H1 (cell line): Measurements from ENCODE around the gene SH3PXD2B. TPM values are rescaled to one million over a fixed set of nuclear protein-coding genes. Genes with fewer than 3 reads are reported as not detected.

Source experiments
- CTCF ChIA-PET: fragments of 300-600 bp; sonication (Branson Sonifier 250); formaldehyde crosslinking; loops from one replicate; lab custom pipeline; 2021; ENCODE audit not compliant: partially characterized antibody; lab: Charles Lee
- POLR2A ChIA-PET: fragments of 300-600 bp; sonication (Branson Sonifier 250); formaldehyde crosslinking; loops from one replicate; lab custom pipeline; 2021; ENCODE audit warnings: inconsistent platforms; ENCODE audit not compliant: partially characterized antibody; lab: Charles Lee
- DNase-seq, 2 experiments: peaks; one replicate each; pipeline versions ENCODE4 v3.0.0 to v3.0.0-alpha.2; 2010 to 2022; ENCODE audit warnings: low spot score in 2 of 2, low read depth in 1 of 2, mixed read lengths in 1 of 2
- FAIRE-seq: peaks from 2 replicates; lab custom pipeline; 2011; peaks lifted over from hg19 to GRCh38; lab: Jason Lieb, UNC
- H2AFZ ChIP-seq: 2 replicates; pipeline ENCODE4 v1.8.1; 2012; ENCODE audit warnings: low read length, inconsistent platforms
- H2AK5ac ChIP-seq: 2 replicates; pipeline ENCODE4 v1.6.1; 2013; ENCODE audit warnings: low read depth, low read length
- H2BK120ac ChIP-seq: replicated peaks from 2 replicates; pipeline ENCODE3; 2013; ENCODE audit warnings: low read depth, low read length, inconsistent platforms
- H2BK12ac ChIP-seq: 2 replicates; pipeline ENCODE4 v1.6.1; 2013; ENCODE audit warnings: low read depth, low read length
- H2BK15ac ChIP-seq: 2 replicates; pipeline ENCODE4 v1.6.1; 2013; ENCODE audit warnings: low read length
- H2BK20ac ChIP-seq: 2 replicates; pipeline ENCODE4 v1.6.1; 2013; ENCODE audit warnings: low read length
- H2BK5ac ChIP-seq: 2 replicates; pipeline ENCODE4 v1.6.1; 2013; ENCODE audit warnings: low read depth, low read length
- H3K14ac ChIP-seq: 2 replicates; pipeline ENCODE4 v1.6.1; 2013; ENCODE audit warnings: inconsistent platforms; ENCODE audit not compliant: insufficient read length
- H3K18ac ChIP-seq: 2 replicates; pipeline ENCODE4 v1.6.1; 2013; ENCODE audit warnings: low read length; ENCODE audit errors: extremely low read depth
- H3K23ac ChIP-seq: 2 replicates; pipeline ENCODE4 v1.6.1; 2013; ENCODE audit warnings: inconsistent platforms; ENCODE audit not compliant: insufficient read length
- H3K23me2 ChIP-seq: 2 replicates; pipeline ENCODE4 v1.6.1; 2013; ENCODE audit warnings: low read depth, low read length
- H3K27ac ChIP-seq: 2 replicates; pipeline ENCODE4 v1.6.1; 2011; ENCODE audit warnings: low read depth, low read length, inconsistent platforms
- H3K27me3 ChIP-seq, 4 experiments: replicated peaks in 1 of 4; 1 replicate in 1 of 4; 2 replicates in 3 of 4; pipeline versions ENCODE4 v1.6.1 to v1.8.1; 2011 to 2013; ENCODE audit warnings: low read length in 3 of 4, mild to moderate bottlenecking in 3 of 4, inconsistent platforms in 2 of 4, mixed read lengths in 2 of 4, moderate library complexity in 1 of 4; ENCODE audit not compliant: control insufficient read depth in 3 of 4, insufficient read depth in 3 of 4; ENCODE audit errors: extremely low read depth in 1 of 4
- H3K36me3 ChIP-seq, 4 experiments: 2 replicates each; pipeline versions ENCODE4 v1.6.1 to v1.8.1; 2011 to 2013; ENCODE audit warnings: mild to moderate bottlenecking in 4 of 4, low read length in 3 of 4, moderate library complexity in 2 of 4, control low read depth in 1 of 4, inconsistent platforms in 1 of 4; ENCODE audit not compliant: insufficient read depth in 4 of 4, control insufficient read depth in 2 of 4
- H3K4ac ChIP-seq: replicated peaks from 2 replicates; pipeline ENCODE3; 2013; ENCODE audit warnings: low read length, low read depth, mixed read lengths, inconsistent platforms; ENCODE audit not compliant: insufficient read length
- H3K4me1 ChIP-seq, 4 experiments: replicated peaks in 1 of 4; 1 replicate in 1 of 4; 2 replicates in 3 of 4; pipeline versions ENCODE4 v1.6.1 to v1.8.1; 2011 to 2013; ENCODE audit warnings: low read length in 3 of 4, inconsistent platforms in 2 of 4, mixed read lengths in 1 of 4; ENCODE audit not compliant: insufficient read depth in 4 of 4, control insufficient read depth in 3 of 4
- H3K4me2 ChIP-seq, 2 experiments: 2 replicates each; pipeline versions ENCODE4 v1.6.1 to v1.8.1; 2011 to 2013; ENCODE audit warnings: low read depth in 2 of 2, low read length in 2 of 2, control low read depth in 1 of 2, inconsistent platforms in 1 of 2, mild to moderate bottlenecking in 1 of 2; ENCODE audit not compliant: insufficient read depth in 1 of 2
- H3K4me3 ChIP-seq, 4 experiments: fragments of 200-600, 300-600 bp in 1 of 4; sonication (generic), shearing (Covaris generic), sonication (Bioruptor Twin) in 1 of 4; 2 replicates each; pipeline versions ENCODE4 v1.5.1 to v1.8.1; 2011 to 2016; ENCODE audit warnings: low read length in 4 of 4, low read depth in 3 of 4, control low read depth in 2 of 4, inconsistent platforms in 2 of 4, mild to moderate bottlenecking in 2 of 4, mixed read lengths in 1 of 4, moderate library complexity in 1 of 4; ENCODE audit not compliant: insufficient read depth in 2 of 4; ENCODE audit errors: extremely low read depth in 1 of 4
- H3K56ac ChIP-seq: replicated peaks from 2 replicates; pipeline ENCODE3; 2013; ENCODE audit warnings: low read depth, mild to moderate bottlenecking, mixed read lengths, low read length, inconsistent platforms; ENCODE audit not compliant: insufficient read length
- H3K79me1 ChIP-seq: 2 replicates; pipeline ENCODE4 v1.6.1; 2013; ENCODE audit warnings: low read depth, low read length, control low read depth
- H3K79me2 ChIP-seq, 2 experiments: 2 replicates each; pipeline versions ENCODE4 v1.6.1 to v1.8.1; 2012 to 2013; ENCODE audit warnings: low read length in 2 of 2, mild to moderate bottlenecking in 2 of 2, inconsistent platforms in 1 of 2; ENCODE audit not compliant: insufficient read depth in 2 of 2, control insufficient read depth in 1 of 2
- H3K9ac ChIP-seq, 4 experiments: replicated peaks in 1 of 4; 1 replicate in 1 of 4; 2 replicates in 3 of 4; pipeline versions ENCODE4 v1.6.1 to v1.8.1; 2011 to 2013; ENCODE audit warnings: low read depth in 3 of 4, low read length in 3 of 4, control low read depth in 2 of 4, mild to moderate bottlenecking in 2 of 4, moderate library complexity in 2 of 4, inconsistent platforms in 1 of 4; ENCODE audit errors: extremely low read depth in 1 of 4
- H3K9me3 ChIP-seq, 2 experiments: 2 replicates each; pipeline versions ENCODE4 v1.6.1 to v1.8.1; 2012 to 2013; ENCODE audit warnings: mild to moderate bottlenecking in 2 of 2, moderate library complexity in 2 of 2, control low read depth in 1 of 2, inconsistent platforms in 1 of 2, low read depth in 1 of 2, low read length in 1 of 2, mixed read lengths in 1 of 2; ENCODE audit not compliant: insufficient read depth in 2 of 2
- H4K20me1 ChIP-seq, 2 experiments: replicated peaks in 1 of 2; 2 replicates each; pipeline versions ENCODE3 to v1.8.1; 2011 to 2013; ENCODE audit warnings: inconsistent platforms in 2 of 2, low read length in 2 of 2, mild to moderate bottlenecking in 1 of 2; ENCODE audit not compliant: insufficient read depth in 2 of 2, control insufficient read depth in 1 of 2
- H4K5ac ChIP-seq: 2 replicates; pipeline ENCODE4 v1.6.1; 2013; ENCODE audit warnings: low read length, low read depth, mixed read lengths, inconsistent platforms; ENCODE audit not compliant: insufficient read length
- H4K8ac ChIP-seq: 2 replicates; pipeline ENCODE4 v1.8.0; 2013; ENCODE audit warnings: mild to moderate bottlenecking, moderate library complexity, low read length, inconsistent platforms; ENCODE audit not compliant: insufficient read depth; ENCODE audit errors: extremely low read depth
- H4K91ac ChIP-seq: replicated peaks from 2 replicates; pipeline ENCODE3; 2013; ENCODE audit warnings: low read length, mixed read lengths, inconsistent platforms; ENCODE audit not compliant: insufficient read length
- CBX8 ChIP-seq: fragments of 300-800, 300-1000 bp; sonication (generic); IDR thresholded peaks from 2 replicates; pipeline ENCODE4 v1.7.1; 2016; ENCODE audit warnings: low read depth, low read length, borderline replicate concordance
- CREB1 ChIP-seq: IDR thresholded peaks from 2 replicates; pipeline ENCODE4 v1.6.1; 2012; ENCODE audit warnings: inconsistent platforms
- CTCF ChIP-seq, 3 experiments: IDR thresholded peaks; 1 replicate in 2 of 3; 2 replicates in 1 of 3; pipeline versions ENCODE4 v1.5.1 to v1.6.1; 2011; ENCODE audit warnings: low read length in 3 of 3, mild to moderate bottlenecking in 3 of 3, inconsistent platforms in 2 of 3, low read depth in 1 of 3, moderate library complexity in 1 of 3; ENCODE audit not compliant: insufficient read depth in 1 of 3; ENCODE audit errors: control extremely low read depth in 1 of 3
- E2F6 ChIP-seq: IDR thresholded peaks from 2 replicates; pipeline ENCODE4 v1.6.1; 2012; ENCODE audit warnings: inconsistent platforms
- EGR1 ChIP-seq: IDR thresholded peaks from 2 replicates; pipeline ENCODE4 v1.6.1; 2011; ENCODE audit warnings: low read depth, low read length, borderline replicate concordance
- GABPA ChIP-seq: IDR thresholded peaks from 2 replicates; pipeline ENCODE4 v1.6.1; 2011; ENCODE audit warnings: mild to moderate bottlenecking, low read length, moderate library complexity, borderline replicate concordance; ENCODE audit not compliant: insufficient read depth
- KDM4A ChIP-seq: IDR thresholded peaks from one replicate; pipeline ENCODE4 v1.7.1; 2012; ENCODE audit warnings: low read depth, mild to moderate bottlenecking, moderate library complexity, low read length, inconsistent platforms; ENCODE audit not compliant: severe bottlenecking
- RNF2 ChIP-seq: fragments of 200-900, 300-1000 bp; sonication (generic); IDR thresholded peaks from 2 replicates; pipeline ENCODE4 v1.7.1; 2016; ENCODE audit warnings: borderline replicate concordance, low read depth, mild to moderate bottlenecking, antibody characterized with exemption, low read length; ENCODE audit not compliant: poor library complexity, severe bottlenecking; ENCODE audit errors: missing control alignments
- SIX5 ChIP-seq: IDR thresholded peaks from 2 replicates; pipeline ENCODE4 v1.6.1; 2011; ENCODE audit warnings: mild to moderate bottlenecking, low read depth, low read length
- TEAD4 ChIP-seq: IDR thresholded peaks from 2 replicates; pipeline ENCODE4 v1.6.1; 2012; ENCODE audit warnings: low read depth, low read length, inconsistent platforms, mixed read lengths
- ZNF274 ChIP-seq: IDR thresholded peaks from 2 replicates; pipeline ENCODE4 v1.7.0; 2012; ENCODE audit warnings: low read length, borderline replicate concordance; ENCODE audit errors: extremely low read depth
- WGBS, 2 experiments: shearing (Covaris generic) in 1 of 2; methylation state at CpG; one replicate each; pipeline versions ENCODE4 v1.1.6 to v1.1.7; 2013 to 2015; ENCODE audit warnings: low lambda C conversion rate in 2 of 2, mixed read lengths in 2 of 2, inconsistent platforms in 1 of 2, low coverage in 1 of 2, missing lambda C conversion rate in 1 of 2; ENCODE audit not compliant: insufficient replicate concordance in 2 of 2, insufficient coverage in 1 of 2, insufficient read length in 1 of 2; ENCODE audit errors: extremely low coverage in 1 of 2, missing lambda C conversion rate in 1 of 2; 5-methylcytosine and 5-hydroxymethylcytosine counted together
- polyA plus RNA-seq, 7 experiments: library from polyadenylated mRNA; depleted of rRNA in 3 of 7; stranded (reverse) in 5 of 7; unstranded in 2 of 7; fragments of >200 nt in 5 of 7; fragments of 200-250 nt in 2 of 7; gene quantifications; 1 replicate in 5 of 7; 2 replicates in 1 of 7; 4 replicates in 1 of 7; pipeline versions ENCODE4 v1.2.1 to v1.2.3, GENCODE V29; 2011 to 2013; ENCODE audit warnings: missing spikeins in 2 of 7, mixed read lengths in 2 of 7
- total RNA-seq: library from RNA; stranded (reverse); fragmentation: NEBNext Ultra II Directional; extraction: Animal tissue kit (Norgen Biotek cat#: 25700); gene quantifications from 2 replicates; pipeline ENCODE4 v1.2.1, GENCODE V29; 2021

Gene SH3PXD2B
- total and polyA plus RNA-seq, 2 of the 8 experiments (the other 6 are each of a cell fraction or from before 2014, with no cell fraction given) = 32.9 to 72.9 TPM

- no peak overlapping the region for H2BK5ac ChIP-seq
- H3K79me1 ChIP-seq = no peaks in the 10 kb centered on the region; the same call in none of the 2 replicates
- H2BK20ac ChIP-seq = no peak overlapping the region
- H2BK12ac ChIP-seq = no peak overlapping the region
- peaks cover 5% of the 10 kb centered on the region in 2 experiments for H4K20me1 ChIP-seq
- 92% methylated on average over 6 of the region's 6 CpGs; no CpG with 5 or more reads in 1 of the 2 experiments for WGBS, 2 experiments
- H3K18ac ChIP-seq = no peak overlapping the region
- no peak for DNase-seq
- H3K27ac ChIP-seq = no peak overlapping the region
- H3K23me2 ChIP-seq = peaks cover 1% of the 10 kb centered on the region; the same call in 1 of the 2 replicates
- no peak overlapping the region for H2BK15ac ChIP-seq
- no peak overlapping the region for H3K14ac ChIP-seq
- H3K9ac ChIP-seq = no peak overlapping the region
- H3K4me3 ChIP-seq = no peak overlapping the region
- no peak overlapping the region for H2AK5ac ChIP-seq
- no peak overlapping the region for H3K23ac ChIP-seq
- no peak overlapping the region for H4K8ac ChIP-seq
- H3K79me2 ChIP-seq = no peaks in the 10 kb centered on the region
- no peak overlapping the region for H2BK120ac ChIP-seq
- H3K4me1 ChIP-seq = no peaks in the 10 kb centered on the region
- H4K91ac ChIP-seq = no peak overlapping the region
- H4K5ac ChIP-seq = no peak overlapping the region
- H3K36me3 ChIP-seq = peaks cover 2 to 35% (median 17%) of the 10 kb centered on the region in 4 experiments; a peak in 6 of 8 replicates
- FAIRE-seq = no peak
- no peaks in the 10 kb centered on the region for H3K27me3 ChIP-seq
- H2AFZ ChIP-seq = no peak overlapping the region
- no peak overlapping the region for H3K4ac ChIP-seq
- H3K9me3 ChIP-seq = peaks cover 5 to 19% of the 10 kb centered on the region in 2 experiments
- CTCF ChIA-PET = no interaction called here
- POLR2A ChIA-PET = no interaction called here
- no peak overlapping the region for H3K4me2 ChIP-seq
- no peak overlapping the region for H3K56ac ChIP-seq
- TF ChIP-seq KDM4A (no peak), SIX5 (no peak), RNF2 (no peak), GABPA (no peak), TEAD4 (no peak), CTCF (IDR thresholded peaks at IDR 0.05; ENCODE audit: control extremely low read depth in 1 of 3, insufficient read depth in 1 of 3, low read depth in 1 of 3, low read length in 3 of 3) (no peak), E2F6 (no peak), CBX8 (no peak), EGR1 (no peak), CREB1 (no peak), ZNF274 (no peak)
Observed at GRCh38 chr5:172374783-172375182, 79.5 kb downstream of the SH3PXD2B start.
